HepG2 (cell line): Measurements from ENCODE around the gene TALDO1. TPM values are rescaled to one million over a fixed set of nuclear protein-coding genes. Genes with fewer than 3 reads are reported as not detected.

Experiments used
- ATAC-seq: fragments of 200-7000 bp; cut with Tn5 transposase; 3 replicates; pipeline ENCODE4 v1.9.1; 2020; ENCODE audit warnings: mild to moderate bottlenecking, moderate library complexity
- BruUV-seq: library from RNA; stranded (reverse); fragments of 400-500 nt; replicated peaks from 2 replicates; lab custom pipeline; 2021; lab: Mats Ljungman, UMichigan
- CTCF ChIA-PET: fragments of 300-600 bp; formaldehyde crosslinking; extraction: SDS; loops from one replicate; lab custom pipeline; 2021; ENCODE audit warnings: low total read pairs, inconsistent platforms, low intra/inter-chr PET ratio; lab: Yijun Ruan, JAX
- POLR2A ChIA-PET: fragments of 350-600 bp; sonication (Branson Sonifier 250); formaldehyde crosslinking; loops from one replicate; lab custom pipeline; 2020; ENCODE audit warnings: antibody characterized with exemption, inconsistent platforms; lab: Yijun Ruan, JAX
- DNase-seq: peaks from one replicate; pipeline ENCODE4 v3.0.0-alpha.2; 2015; ENCODE audit warnings: low spot score
- FAIRE-seq: peaks from 3 replicates; lab custom pipeline; 2011; peaks lifted over from hg19 to GRCh38; lab: Jason Lieb, UNC
- H2AFZ ChIP-seq: one replicate; pipeline ENCODE4 v1.6.1; 2011; ENCODE audit warnings: low read length, inconsistent platforms
- H3K27ac ChIP-seq: fragments of 300-600 bp; 3 replicates; pipeline ENCODE4 v1.8.0; 2011; ENCODE audit warnings: mixed run types, mild to moderate bottlenecking, mixed read lengths, low read length, inconsistent platforms; ENCODE audit not compliant: insufficient read depth; ENCODE audit errors: extremely low read length
- H3K27me3 ChIP-seq, 2 experiments: fragments of 200-600 bp in 1 of 2; 2 replicates in 1 of 2; 3 replicates in 1 of 2; pipeline versions ENCODE4 v1.6.0 to v1.8.0; 2011; ENCODE audit warnings: low read length in 2 of 2, mild to moderate bottlenecking in 2 of 2, moderate library complexity in 2 of 2, inconsistent platforms in 1 of 2; ENCODE audit not compliant: insufficient read depth in 2 of 2, control insufficient read depth in 1 of 2
- H3K36me3 ChIP-seq, 2 experiments: fragments of 200-600 bp in 1 of 2; replicated peaks in 1 of 2; 2 replicates in 1 of 2; 3 replicates in 1 of 2; pipeline versions ENCODE4 v1.5.1 to v1.8.0; 2011; ENCODE audit warnings: low read length in 2 of 2, inconsistent platforms in 1 of 2; ENCODE audit not compliant: insufficient read depth in 2 of 2, control insufficient read depth in 1 of 2
- H3K4me1 ChIP-seq: 2 replicates; pipeline ENCODE4 v1.5.1; 2012; ENCODE audit warnings: low read length, inconsistent platforms; ENCODE audit not compliant: insufficient read depth
- H3K4me2 ChIP-seq: 2 replicates; pipeline ENCODE4 v1.6.0; 2011; ENCODE audit warnings: low read depth, low read length, inconsistent platforms
- H3K4me3 ChIP-seq, 3 experiments: fragments of 200-600 bp in 1 of 3; sonication (generic), shearing (Covaris generic) in 1 of 3; replicated peaks in 1 of 3; 2 replicates each; pipeline ENCODE4 v1.5.1; 2011 to 2016; ENCODE audit warnings: low read length in 3 of 3, inconsistent platforms in 2 of 3, low read depth in 2 of 3, mild to moderate bottlenecking in 2 of 3, control low read depth in 1 of 3, mixed read lengths in 1 of 3; ENCODE audit not compliant: insufficient read depth in 1 of 3
- H3K79me2 ChIP-seq: one replicate; pipeline ENCODE4 v1.6.1; 2011; ENCODE audit warnings: low read length, inconsistent platforms; ENCODE audit not compliant: insufficient read depth
- H3K9ac ChIP-seq: 2 replicates; pipeline ENCODE4 v1.6.0; 2011; ENCODE audit warnings: mild to moderate bottlenecking, low read depth, low read length, inconsistent platforms; ENCODE audit not compliant: insufficient read depth
- H3K9me3 ChIP-seq: 2 replicates; pipeline ENCODE4 v1.5.1; 2012; ENCODE audit warnings: mild to moderate bottlenecking, low read length
- H4K20me1 ChIP-seq: 2 replicates; pipeline ENCODE4 v1.6.0; 2011; ENCODE audit warnings: inconsistent platforms, mild to moderate bottlenecking, low read length, moderate library complexity; ENCODE audit not compliant: insufficient read depth
- ARID4A ChIP-seq: sonication (generic); formaldehyde crosslinking; IDR thresholded peaks from 2 replicates; pipeline ENCODE4 v1.5.0; 2020; ENCODE audit warnings: mild to moderate bottlenecking, missing genetic modification reagents, borderline replicate concordance
- BRCA1 ChIP-seq: sonication (generic); formaldehyde crosslinking; IDR thresholded peaks from 2 replicates; pipeline ENCODE4 v1.4.0; 2020; ENCODE audit warnings: missing genetic modification reagents
- EEA1 ChIP-seq: sonication (generic); formaldehyde crosslinking; IDR thresholded peaks from 2 replicates; pipeline ENCODE4 v1.5.1; 2020; ENCODE audit warnings: mild to moderate bottlenecking, missing genetic modification reagents, borderline replicate concordance
- PAF1 ChIP-seq: IDR thresholded peaks from 2 replicates; pipeline ENCODE4 v1.6.1; 2016; ENCODE audit warnings: missing genetic modification reagents, missing compliant biosample characterization
- TGIF2 ChIP-seq: IDR thresholded peaks from 2 replicates; pipeline ENCODE4 v1.6.1; 2016; ENCODE audit warnings: control low read depth, missing compliant biosample characterization
- ZMAT3 ChIP-seq: sonication (generic); formaldehyde crosslinking; conservative IDR thresholded peaks from 2 replicates; pipeline ENCODE4 v1.7.0; 2021; ENCODE audit warnings: missing genetic modification reagents
- ZMYM3 ChIP-seq: sonication (generic); formaldehyde crosslinking; IDR thresholded peaks from 2 replicates; pipeline ENCODE4 v1.5.1; 2020; ENCODE audit warnings: mild to moderate bottlenecking, missing genetic modification reagents
- ZNF670 ChIP-seq: sonication (generic); formaldehyde crosslinking; IDR thresholded peaks from 2 replicates; pipeline ENCODE4 v1.8.0; 2022; ENCODE audit warnings: mild to moderate bottlenecking, missing genetic modification reagents, borderline replicate concordance
- ZNF691 ChIP-seq: sonication (generic); formaldehyde crosslinking; IDR thresholded peaks from 2 replicates; pipeline ENCODE4 v1.4.0; 2020; ENCODE audit warnings: missing genetic modification reagents, low read depth, mild to moderate bottlenecking, borderline replicate concordance
- ZNF747 ChIP-seq: sonication (generic); formaldehyde crosslinking; IDR thresholded peaks from 2 replicates; pipeline ENCODE4 v1.8.1; 2023; ENCODE audit warnings: missing genetic modification reagents, mild to moderate bottlenecking, borderline replicate concordance
- ZNF841 ChIP-seq: sonication (generic); formaldehyde crosslinking; IDR thresholded peaks from 2 replicates; pipeline ENCODE4 v1.8.1; 2023; ENCODE audit warnings: missing genetic modification reagents, borderline replicate concordance
- WGBS: methylation state at CpG from one replicate; pipeline ENCODE4 v1.1.6; 2017; ENCODE audit warnings: low lambda C conversion rate; 5-methylcytosine and 5-hydroxymethylcytosine counted together
- in situ Hi-C: cut with HindIII; loops from 2 replicates; pipeline ENCODE4 v1.10.0; 2017; ENCODE audit warnings: low pct_unique_long_range_greater_than_20kb; ENCODE audit not compliant: extremely low pct_ligation_motif_present
- intact Hi-C: fragments of 100-400 bp; cut with micrococcal nuclease; formaldehyde crosslinking; loops from one replicate; pipeline ENCODE4 v1.10.0; 2022; ENCODE audit not compliant: unreplicated experiment
- polyA plus RNA-seq, 8 experiments: library from polyadenylated mRNA; depleted of rRNA in 3 of 8; stranded (reverse) in 7 of 8; unstranded in 1 of 8; fragments of >200 nt; fragmentation: Illumina TruSeq in 4 of 8; extraction: Trizol in 4 of 8; gene quantifications; 2 replicates each; pipeline versions ENCODE4 v1.2.1 to v1.2.3, GENCODE V29; 2011 to 2016; ENCODE audit warnings: low read depth in 4 of 8, missing spikeins in 1 of 8, mixed read lengths in 1 of 8; ENCODE audit not compliant: insufficient read depth in 1 of 8
- total RNA-seq, 5 experiments: library from RNA; depleted of rRNA; stranded (reverse); fragments of >200 nt; fragmentation: Illumina TruSeq; extraction: Trizol; gene quantifications; 2 replicates each; pipeline ENCODE4 v1.2.3, GENCODE V29; 2016; ENCODE audit warnings: low read depth in 1 of 5
- TF ChIP-seq, protein P1 (sequence below): sonication (generic); formaldehyde crosslinking; IDR thresholded peaks from 2 replicates; pipeline ENCODE4 v1.4.0; 2020; ENCODE audit warnings: missing genetic modification reagents

The TALDO1 gene
- total and polyA plus RNA-seq, 2 of the 13 experiments (the other 11 are each of a cell fraction or from before 2014, with no cell fraction given): 107 to 240 TPM

- TF ChIP-seq ZMAT3 (CRISPR knock-in tag) (0 out of 2 replicates have a peak, but pooled peaks have one; percentile 19), ZNF747 (CRISPR knock-in tag) (0 out of 2 replicates have a peak, but pooled peaks have one; percentile 2), BRCA1 (CRISPR knock-in tag) (no peak)
- TF ChIP-seq, protein P1, sequence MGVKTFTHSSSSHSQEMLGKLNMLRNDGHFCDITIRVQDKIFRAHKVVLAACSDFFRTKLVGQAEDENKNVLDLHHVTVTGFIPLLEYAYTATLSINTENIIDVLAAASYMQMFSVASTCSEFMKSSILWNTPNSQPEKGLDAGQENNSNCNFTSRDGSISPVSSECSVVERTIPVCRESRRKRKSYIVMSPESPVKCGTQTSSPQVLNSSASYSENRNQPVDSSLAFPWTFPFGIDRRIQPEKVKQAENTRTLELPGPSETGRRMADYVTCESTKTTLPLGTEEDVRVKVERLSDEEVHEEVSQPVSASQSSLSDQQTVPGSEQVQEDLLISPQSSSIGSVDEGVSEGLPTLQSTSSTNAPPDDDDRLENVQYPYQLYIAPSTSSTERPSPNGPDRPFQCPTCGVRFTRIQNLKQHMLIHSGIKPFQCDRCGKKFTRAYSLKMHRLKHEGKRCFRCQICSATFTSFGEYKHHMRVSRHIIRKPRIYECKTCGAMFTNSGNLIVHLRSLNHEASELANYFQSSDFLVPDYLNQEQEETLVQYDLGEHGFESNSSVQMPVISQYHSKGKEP (CRISPR knock-in tag): no peak
Observed at GRCh38 chr11:796565-797295, 49.5 kb downstream of the TALDO1 start (continued).

DNA sequence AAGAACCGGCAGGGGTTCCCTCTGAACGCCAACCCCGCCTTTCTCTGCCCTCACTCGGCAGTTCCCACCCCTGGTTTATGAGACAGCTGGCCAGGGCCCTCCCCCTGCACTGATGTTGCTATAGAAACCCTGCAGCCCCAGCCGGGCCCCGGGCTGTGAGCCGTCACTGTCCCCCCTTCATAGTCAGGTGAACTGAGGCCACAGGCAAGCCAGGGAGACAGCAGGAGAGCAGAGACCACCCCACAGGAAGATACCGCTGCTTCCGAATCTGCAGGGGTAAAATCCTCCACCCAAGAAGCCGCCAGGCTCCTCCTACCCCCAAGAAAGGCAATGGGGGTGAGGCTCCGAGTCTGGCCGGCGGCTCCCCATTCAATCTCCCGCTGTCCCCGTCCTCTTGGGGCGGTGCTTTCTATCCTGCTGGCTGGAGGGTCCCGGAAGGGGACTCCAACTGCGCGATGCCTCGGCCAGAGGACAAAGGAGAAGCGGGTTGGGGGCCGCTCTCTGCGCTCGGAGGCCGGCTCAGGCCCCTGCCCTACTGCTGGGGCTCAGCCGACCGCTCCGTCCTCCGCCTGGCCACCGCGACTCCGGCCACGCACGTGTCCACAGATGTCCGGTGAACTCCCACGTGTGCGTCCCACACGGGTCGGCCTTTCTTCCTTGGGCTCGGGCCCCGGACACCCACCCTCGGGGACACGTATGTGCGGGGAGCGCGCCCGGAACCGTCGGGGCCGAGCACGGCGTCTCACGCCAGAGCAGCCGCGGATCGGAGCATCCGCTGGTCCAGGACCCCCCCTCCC, 50.2 kb downstream of the TALDO1 start:
- 1% methylated on average over 26 of the region's 57 CpGs for WGBS
- intact Hi-C loops: no loop called here
- Histone ChIP-seq H3K4me1 (no peaks in the 10 kb centered on the region), H4K20me1 (no peaks in the 10 kb centered on the region), H3K79me2 (peaks cover 4% of the 10 kb centered on the region), H3K9ac (peak overlapping the region; percentile 82), H3K9me3 (no peaks in the 10 kb centered on the region), H3K36me3 (peaks cover 6% of the 10 kb centered on the region in 2 experiments; a peak in 3 of 5 replicates), H2AFZ (no peak overlapping the region), H3K4me2 (peak overlapping the region; percentile 100), H3K4me3 (peak overlapping the region; percentile 70 to 97 (median 94)), H3K27me3 (no peaks in the 10 kb centered on the region; a peak in 1 of 5 replicates), H3K27ac (peak overlapping the region; percentile 80)
- TSS peak; percentile 42 for BruUV-seq
- peak; percentile 61 for ATAC-seq
- peak; percentile 51 for FAIRE-seq
- in situ Hi-C loops: no loop called here
- peak; percentile 78 for DNase-seq
- ChIA-PET CTCF (interaction anchor here (1.2 kb wide), 1 partner anchor 70 kb away, joined by 4 read pairs; no protein-coding TSS in a partner anchor), POLR2A (interaction anchor here (0.7 to 5.3 kb wide), 6 partner anchors 8 to 43 kb away, joined by 3 to 44 read pairs (median 26); partner anchors contain the start of genes GATD1, PIDD1, PNPLA2 and RPLP2)
- TF ChIP-seq EEA1 (CRISPR knock-in tag) (no peak; the same call in 1 of the 2 replicates), ZNF691 (CRISPR knock-in tag) (no peak), TGIF2 (peak; percentile 25; the same call in 1 of the 2 replicates), ARID4A (CRISPR knock-in tag) (peak; percentile 58), ZMYM3 (CRISPR knock-in tag) (no peak), ZNF670 (0 out of 2 replicates have a peak, but pooled peaks have one; percentile 58), PAF1 (CRISPR knock-in tag) (no peak), ZNF841 (CRISPR knock-in tag) (no peak)
